ENCODE data around the gene CCL26. TPM values are rescaled to one million over a fixed set of nuclear protein-coding genes. Genes with fewer than 3 reads are reported as not detected.

CCL26 gene
- total RNA-seq, 2 experiments from 2014 or later = not detected

DNA sequence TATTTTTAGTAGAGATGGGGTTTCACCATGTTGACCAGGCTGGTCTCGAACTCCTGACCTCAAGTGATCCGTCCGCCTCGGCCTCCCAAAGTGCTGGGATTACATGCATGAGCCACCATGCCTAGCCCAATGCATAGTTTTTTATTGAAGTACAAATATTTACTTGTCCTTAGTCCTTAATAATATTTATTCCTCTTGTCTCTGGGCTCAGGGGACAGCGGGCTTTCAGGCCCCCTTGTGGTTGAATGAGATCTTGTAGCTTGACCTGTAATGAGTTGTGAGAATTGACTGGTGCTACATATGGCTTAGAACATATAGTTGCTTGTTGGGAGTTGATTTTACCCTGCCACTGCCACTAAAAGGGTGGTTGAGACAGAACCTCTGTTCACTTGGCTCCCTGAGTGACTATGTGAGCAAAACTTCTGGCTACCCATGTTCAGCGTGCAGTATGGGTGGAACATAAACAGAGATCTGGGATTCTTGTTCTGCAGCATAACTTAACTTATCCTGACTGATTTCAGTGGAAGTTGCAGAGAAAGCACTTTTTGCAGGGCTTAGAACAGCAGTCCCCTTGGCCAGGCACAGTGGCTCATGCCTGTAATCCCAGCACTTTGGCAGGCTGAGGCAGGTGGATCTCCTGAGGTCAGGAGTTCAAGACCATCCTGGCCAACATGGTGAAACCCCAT is 14.9 kb downstream of the CCL26 start:
- H3K9me3 Mint-ChIP-seq (ENCODE audit: insufficient read depth) = no peaks in the 10 kb centered on the region
- H3K36me3 Mint-ChIP-seq (ENCODE audit: low read depth) = no peaks in the 10 kb centered on the region
- ChIA-PET CTCF (no interaction called here), POLR2A (no interaction called here)
- no peak for ATAC-seq
- H3K4me3 Mint-ChIP-seq = no peak overlapping the region
- H3K27ac Mint-ChIP-seq = no peak overlapping the region
- H3K4me1 Mint-ChIP-seq (ENCODE audit: low read depth) = peaks cover under 1% of the 10 kb centered on the region
- peaks cover 3% of the 10 kb centered on the region for H3K27me3 Mint-ChIP-seq (ENCODE audit: low read depth)
- DNase-seq = peak; percentile 35

DNA sequence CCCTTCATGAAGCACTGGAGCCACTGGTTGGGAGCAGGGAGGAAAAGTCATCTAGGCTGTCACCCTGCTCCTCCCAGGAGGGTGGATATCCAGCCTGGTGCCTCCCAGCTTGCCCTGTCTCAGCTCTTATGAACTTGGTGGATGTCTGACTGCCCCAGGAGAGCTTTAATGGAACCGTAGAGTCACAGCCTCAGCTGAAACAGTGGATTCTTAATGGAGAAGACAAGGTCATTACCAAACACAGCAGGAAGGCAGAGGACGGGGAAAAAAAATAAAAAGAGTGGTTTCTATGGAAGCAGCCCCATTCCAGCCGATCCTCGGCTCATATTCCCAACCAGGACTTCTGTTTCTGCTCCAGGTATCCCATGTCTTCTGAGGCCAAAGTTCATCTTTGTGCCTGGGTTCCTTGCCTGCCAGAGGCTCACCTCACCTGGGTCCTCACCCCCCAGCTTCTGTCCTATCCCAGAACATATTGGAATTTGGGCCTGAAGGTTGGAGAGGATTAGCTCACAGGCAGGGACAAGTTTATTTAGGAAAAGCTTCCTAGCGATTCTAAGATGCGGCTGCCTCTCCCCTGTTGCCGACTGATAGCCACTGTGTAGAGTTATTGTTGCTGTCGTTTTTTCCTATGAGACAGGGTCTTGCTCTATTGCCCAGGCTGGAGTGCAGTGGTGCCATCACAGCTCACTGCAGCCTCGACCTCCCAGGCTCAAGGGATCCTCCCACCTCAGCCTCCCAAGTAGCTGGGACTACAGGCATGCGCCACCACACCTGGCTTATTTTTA is 15.6 kb downstream of the CCL26 start:
- POLR2A ChIA-PET = no interaction called here

DNA sequence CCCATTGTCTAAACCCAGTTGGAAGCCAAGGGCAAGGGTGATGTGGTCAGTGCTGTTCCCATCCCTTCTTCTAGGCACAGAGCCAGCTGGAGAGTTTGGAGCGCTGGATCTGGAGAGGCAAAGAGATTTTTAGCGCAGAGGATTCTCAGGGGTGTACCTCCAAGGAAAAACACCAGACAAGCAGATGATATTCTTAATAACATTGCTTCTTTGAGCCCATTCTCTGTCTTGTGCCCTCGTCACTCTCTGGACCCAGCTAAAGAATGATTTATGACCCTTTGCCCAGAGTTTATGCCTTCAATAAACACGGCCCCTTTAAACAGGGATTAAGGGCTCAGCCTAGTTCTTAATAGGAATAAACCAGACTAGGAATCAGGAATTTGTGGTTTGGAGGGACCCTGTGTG is 28.6 kb downstream of the CCL26 start:
- Mint-ChIP-seq H3K36me3 (ENCODE audit: low read depth) (no peaks in the 10 kb centered on the region), H3K27me3 (ENCODE audit: low read depth) (peaks cover 9% of the 10 kb centered on the region), H3K4me1 (ENCODE audit: low read depth) (peaks cover 11% of the 10 kb centered on the region), H3K27ac (no peak overlapping the region), H3K4me3 (no peak overlapping the region), H3K9me3 (ENCODE audit: insufficient read depth) (no peaks in the 10 kb centered on the region)
- POLR2A ChIA-PET = no interaction called here
- DNase-seq (no peak), ATAC-seq (no peak)
- CTCF ChIA-PET = interaction anchor here (0.6 kb wide), 1 partner anchor 277 kb away, joined by 3 read pairs; no protein-coding TSS in a partner anchor

More for the DNA sequence above, 15.6 kb downstream of the CCL26 start:
- peaks cover 3% of the 10 kb centered on the region for H3K27me3 Mint-ChIP-seq (ENCODE audit: low read depth)
- DNase-seq (no peak), ATAC-seq (no peak)
- no peaks in the 10 kb centered on the region for H3K36me3 Mint-ChIP-seq (ENCODE audit: low read depth)
- no peaks in the 10 kb centered on the region for H3K9me3 Mint-ChIP-seq (ENCODE audit: insufficient read depth)
- CTCF ChIA-PET = interaction anchor here (1.3 kb wide), 1 partner anchor 12 kb away, joined by 3 read pairs; no protein-coding TSS in a partner anchor
- H3K27ac Mint-ChIP-seq = no peak overlapping the region
- H3K4me1 Mint-ChIP-seq (ENCODE audit: low read depth) = no peaks in the 10 kb centered on the region
- no peak overlapping the region for H3K4me3 Mint-ChIP-seq

DNA sequence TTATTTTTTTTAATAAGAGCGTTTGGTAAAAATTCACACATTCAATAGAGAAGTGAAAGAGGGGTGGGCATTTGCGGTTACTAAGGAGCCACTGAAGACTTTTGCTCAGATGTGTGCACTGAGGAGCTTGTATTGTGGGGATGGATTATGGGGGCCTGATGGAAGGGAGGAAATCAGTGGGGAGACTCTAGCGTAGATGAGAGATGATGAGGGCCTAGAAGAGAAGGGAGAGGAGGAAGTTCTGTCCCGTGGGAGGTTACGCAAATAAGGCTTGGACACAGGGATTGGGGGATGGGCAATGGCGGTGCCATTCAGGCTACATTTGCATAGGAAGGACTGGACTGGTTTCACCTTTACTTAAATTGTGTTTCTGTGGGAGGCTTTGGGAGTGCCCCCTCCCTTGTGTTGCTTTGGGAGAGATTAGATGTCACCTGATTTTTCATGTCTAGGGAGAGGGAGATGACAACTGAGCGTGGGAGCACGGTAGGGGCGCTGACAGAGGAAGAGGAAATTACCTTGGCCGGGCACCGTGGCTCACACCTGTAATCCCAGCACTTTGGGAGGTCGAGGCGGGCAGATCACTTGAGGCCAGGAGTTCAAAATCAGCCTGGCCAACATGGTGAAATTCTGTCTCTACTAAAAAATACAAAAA is 31.0 kb downstream of the CCL26 start:
- ATAC-seq = no peak
- no peak overlapping the region for H3K4me3 Mint-ChIP-seq
- H3K4me1 Mint-ChIP-seq (ENCODE audit: low read depth) = peaks cover 21% of the 10 kb centered on the region
- H3K9me3 Mint-ChIP-seq (ENCODE audit: insufficient read depth) = no peaks in the 10 kb centered on the region
- ChIA-PET POLR2A (no interaction called here), CTCF (interaction anchor here (1.5 kb wide), 1 partner anchor 18 kb away, joined by 3 read pairs; no protein-coding TSS in a partner anchor)
- peaks cover 13% of the 10 kb centered on the region for H3K27me3 Mint-ChIP-seq (ENCODE audit: low read depth)
- H3K27ac Mint-ChIP-seq = no peak overlapping the region
- DNase-seq = no peak
- H3K36me3 Mint-ChIP-seq (ENCODE audit: low read depth) = no peaks in the 10 kb centered on the region

DNA sequence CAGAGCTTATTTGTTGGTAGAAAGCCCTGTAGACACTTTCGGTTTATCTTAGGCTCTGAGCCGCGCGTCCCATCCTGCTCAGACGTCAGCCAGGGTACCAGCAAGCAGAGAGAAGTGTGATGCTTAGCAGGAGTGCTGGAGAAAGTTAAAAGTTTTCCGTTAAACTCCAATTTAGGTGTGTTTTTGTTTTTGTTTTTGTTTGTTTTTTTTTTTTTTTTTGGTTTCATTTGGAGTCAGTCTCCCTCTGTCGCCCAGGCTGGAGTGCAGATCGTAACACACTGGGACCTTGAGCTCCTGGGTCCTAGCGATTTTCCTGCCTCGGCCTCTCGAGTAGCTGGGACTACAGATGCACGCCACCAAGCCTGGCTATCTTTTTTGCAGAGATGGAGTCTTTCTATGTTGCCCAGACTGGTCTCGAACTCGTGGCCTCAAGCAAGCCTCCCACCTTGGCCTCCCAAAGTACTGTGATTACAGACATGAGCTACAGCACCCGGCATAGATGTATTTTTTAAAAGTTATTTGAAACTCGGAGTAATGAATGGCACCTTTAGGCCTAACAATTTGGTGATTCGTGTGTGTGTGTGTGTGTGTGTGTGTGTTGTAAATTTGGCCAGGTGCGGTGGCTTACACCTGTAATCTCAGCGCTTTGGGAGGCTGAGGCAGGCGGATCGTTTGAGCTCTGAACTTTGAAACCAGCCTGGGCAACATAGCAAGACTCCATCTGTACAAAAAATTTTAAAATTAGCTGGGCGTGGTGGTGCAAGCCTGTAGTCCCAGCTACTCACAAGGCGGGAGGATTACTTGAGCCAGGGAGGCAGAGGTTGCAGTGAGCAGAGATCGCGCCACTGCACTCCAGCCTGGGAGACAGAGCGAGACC is 32.0 kb downstream of the CCL26 start:
- Mint-ChIP-seq H3K4me1 (ENCODE audit: low read depth) (peaks cover 21% of the 10 kb centered on the region), H3K4me3 (peak overlapping the region; percentile 91), H3K36me3 (ENCODE audit: low read depth) (no peaks in the 10 kb centered on the region), H3K27me3 (ENCODE audit: low read depth) (peaks cover 13% of the 10 kb centered on the region), H3K9me3 (ENCODE audit: insufficient read depth) (no peaks in the 10 kb centered on the region), H3K27ac (peak overlapping the region; percentile 96)
- ChIA-PET POLR2A (interaction anchor here (0.9 to 2.2 kb wide), 6 partner anchors 8 to 308 kb away, joined by 3 to 9 read pairs (median 4); partner anchors contain the start of genes MDH2 and STYXL1), CTCF (interaction anchor here (2.1 kb wide), 1 partner anchor 23 kb away, joined by 10 read pairs; no protein-coding TSS in a partner anchor)
- peak; percentile 72 for DNase-seq
- ATAC-seq = no peak

DNA sequence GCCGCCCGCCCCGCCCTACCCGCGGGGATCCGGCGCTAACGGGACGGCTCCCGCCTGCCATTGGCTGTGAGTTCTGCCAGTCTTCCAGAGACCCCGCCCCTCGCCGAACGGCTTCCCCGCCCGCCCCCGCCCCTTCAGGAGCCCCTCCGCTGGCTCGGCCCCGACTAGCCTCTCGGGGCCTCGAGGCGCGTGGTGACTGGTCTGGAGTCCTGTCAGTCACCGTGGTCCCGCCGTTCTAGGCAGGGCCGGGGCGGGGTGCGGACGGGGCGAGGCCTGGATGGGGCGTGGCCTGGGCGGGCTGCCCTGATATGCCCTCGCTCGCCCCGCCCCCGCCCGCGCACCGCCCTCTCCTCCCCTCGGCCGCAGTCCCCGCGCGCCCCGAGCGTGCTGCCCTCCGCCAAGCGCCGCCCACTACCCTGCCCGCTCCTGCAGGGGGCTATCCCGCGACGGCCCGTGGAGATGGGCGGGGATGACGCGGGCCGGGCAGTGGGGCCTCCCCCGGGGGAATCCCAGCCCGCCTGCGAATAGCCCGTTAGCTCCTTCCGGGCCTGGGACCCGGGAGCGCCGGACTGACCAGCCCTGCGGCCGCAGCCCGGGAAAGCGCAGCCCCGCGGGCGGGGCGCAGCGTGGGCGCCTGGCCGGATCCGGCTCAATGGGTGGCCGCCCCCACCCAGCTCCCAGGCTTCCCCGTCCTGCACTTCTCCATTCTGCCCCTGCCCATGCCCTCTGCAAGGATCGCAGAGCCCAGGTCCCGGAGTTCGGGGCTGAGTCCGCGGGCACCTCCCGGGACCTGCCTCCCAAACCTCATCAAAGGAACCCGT is 32.8 kb downstream of the CCL26 start:
- Mint-ChIP-seq H3K4me3 (peak overlapping the region; percentile 91), H3K27me3 (ENCODE audit: low read depth) (peaks cover 13% of the 10 kb centered on the region), H3K36me3 (ENCODE audit: low read depth) (no peaks in the 10 kb centered on the region), H3K4me1 (ENCODE audit: low read depth) (peaks cover 21% of the 10 kb centered on the region), H3K9me3 (ENCODE audit: insufficient read depth) (no peaks in the 10 kb centered on the region), H3K27ac (peak overlapping the region; percentile 96)
- POLR2A ChIA-PET = interaction anchor here (0.9 to 2.2 kb wide), 6 partner anchors 9 to 309 kb away, joined by 3 to 9 read pairs (median 4); partner anchors contain the start of genes MDH2 and STYXL1
- DNase-seq = peak; percentile 99
- peak; percentile 98 for ATAC-seq
- CTCF ChIA-PET = interaction anchor here (2.1 kb wide), 1 partner anchor 24 kb away, joined by 10 read pairs; no protein-coding TSS in a partner anchor

DNA sequence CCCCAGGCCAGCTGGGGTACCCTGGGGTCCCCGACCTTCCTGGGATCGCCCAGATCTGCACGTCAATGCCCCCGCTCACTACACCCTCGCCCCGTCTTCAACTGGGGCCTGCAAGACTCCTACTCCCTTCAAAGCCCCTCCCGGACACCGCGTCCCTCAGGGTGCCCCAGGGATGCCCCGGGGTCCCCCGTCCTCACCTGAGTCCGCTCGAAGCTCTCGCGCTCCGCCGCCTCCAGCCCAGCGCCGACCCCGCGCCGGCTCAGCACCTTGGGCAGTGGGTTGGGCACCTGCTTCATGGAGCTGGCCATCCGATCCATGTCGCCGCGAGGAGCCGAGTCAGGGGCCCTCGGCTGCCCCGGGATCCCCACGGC is 33.4 kb downstream of the CCL26 start, which contains the start of gene HIP1:
HIP1 (minus strand) TSS at position 338 of the 371 bp plus-strand sequence; CDS start at position 317, 21 bp downstream.
- peak within 1 kb of the TSS; percentile 91 for H3K4me3 Mint-ChIP-seq
- peaks cover 13% of the 10 kb centered on the region for H3K27me3 Mint-ChIP-seq (ENCODE audit: low read depth)
- CTCF ChIA-PET = interaction anchor here (2.1 kb wide), 1 partner anchor 24 kb away, joined by 10 read pairs; no protein-coding TSS in a partner anchor
- peaks cover 21% of the 10 kb centered on the region for H3K4me1 Mint-ChIP-seq (ENCODE audit: low read depth)
- DNase-seq (no peak), ATAC-seq (no peak)
- H3K27ac Mint-ChIP-seq = peak within 1 kb of the TSS; percentile 96
- H3K36me3 Mint-ChIP-seq (ENCODE audit: low read depth) = no peaks in the 10 kb centered on the region
- H3K9me3 Mint-ChIP-seq (ENCODE audit: insufficient read depth) = no peaks in the 10 kb centered on the region
- POLR2A ChIA-PET = interaction anchor here (1.2 to 2.2 kb wide), 3 partner anchors 9 to 310 kb away, joined by 5 to 9 read pairs (median 5); partner anchors contain the start of genes MDH2 and STYXL1

DNA sequence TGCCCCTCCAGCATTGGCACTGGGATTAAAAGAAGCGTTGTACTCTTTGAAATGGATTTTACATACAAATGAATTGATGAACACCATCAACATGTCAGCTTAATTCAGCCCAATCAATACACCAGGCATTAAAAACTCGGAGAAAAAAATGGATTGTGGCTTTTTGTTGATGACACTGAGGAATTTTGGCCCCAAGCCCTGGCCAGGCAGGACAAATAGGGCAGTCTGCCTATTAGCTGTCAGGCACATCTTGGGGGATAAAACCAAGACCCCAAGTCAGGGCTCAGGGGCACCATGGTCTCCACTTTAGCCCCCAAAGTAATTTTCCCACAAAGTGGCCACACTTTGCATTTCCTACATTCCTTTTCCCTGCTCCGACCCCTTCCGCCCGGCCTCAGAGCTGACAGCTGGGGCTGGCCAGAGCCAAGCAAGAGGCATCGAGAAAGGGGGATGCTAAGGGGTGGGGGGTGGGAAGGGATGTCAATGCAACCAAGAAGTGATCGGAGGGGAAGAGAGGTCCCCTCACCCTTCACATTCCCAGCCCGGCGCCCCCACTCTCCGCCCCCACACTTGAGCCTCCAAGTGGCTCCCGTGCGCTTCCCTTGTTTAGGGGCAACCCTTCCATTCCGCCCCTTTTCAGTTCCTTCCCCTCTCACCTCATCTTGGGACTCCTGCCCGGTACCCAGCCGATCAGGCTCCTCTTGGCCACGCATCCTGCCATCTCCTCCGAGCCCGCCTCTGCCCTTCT is 34.0 kb downstream of the CCL26 start:
- ChIA-PET CTCF (no interaction called here), POLR2A (interaction anchor here (0.6 to 2.2 kb wide), 2 partner anchors 9 to 17 kb away, joined by 5 to 6 read pairs; no protein-coding TSS in a partner anchor)
- peak overlapping the region; percentile 91 for H3K4me3 Mint-ChIP-seq
- DNase-seq = no peak
- H3K27me3 Mint-ChIP-seq (ENCODE audit: low read depth) = peaks cover 11% of the 10 kb centered on the region
- H3K9me3 Mint-ChIP-seq (ENCODE audit: insufficient read depth) = no peaks in the 10 kb centered on the region
- H3K36me3 Mint-ChIP-seq (ENCODE audit: low read depth) = no peaks in the 10 kb centered on the region
- peaks cover 21% of the 10 kb centered on the region for H3K4me1 Mint-ChIP-seq (ENCODE audit: low read depth)
- peak overlapping the region; percentile 81 for H3K27ac Mint-ChIP-seq
- no peak for ATAC-seq

DNA sequence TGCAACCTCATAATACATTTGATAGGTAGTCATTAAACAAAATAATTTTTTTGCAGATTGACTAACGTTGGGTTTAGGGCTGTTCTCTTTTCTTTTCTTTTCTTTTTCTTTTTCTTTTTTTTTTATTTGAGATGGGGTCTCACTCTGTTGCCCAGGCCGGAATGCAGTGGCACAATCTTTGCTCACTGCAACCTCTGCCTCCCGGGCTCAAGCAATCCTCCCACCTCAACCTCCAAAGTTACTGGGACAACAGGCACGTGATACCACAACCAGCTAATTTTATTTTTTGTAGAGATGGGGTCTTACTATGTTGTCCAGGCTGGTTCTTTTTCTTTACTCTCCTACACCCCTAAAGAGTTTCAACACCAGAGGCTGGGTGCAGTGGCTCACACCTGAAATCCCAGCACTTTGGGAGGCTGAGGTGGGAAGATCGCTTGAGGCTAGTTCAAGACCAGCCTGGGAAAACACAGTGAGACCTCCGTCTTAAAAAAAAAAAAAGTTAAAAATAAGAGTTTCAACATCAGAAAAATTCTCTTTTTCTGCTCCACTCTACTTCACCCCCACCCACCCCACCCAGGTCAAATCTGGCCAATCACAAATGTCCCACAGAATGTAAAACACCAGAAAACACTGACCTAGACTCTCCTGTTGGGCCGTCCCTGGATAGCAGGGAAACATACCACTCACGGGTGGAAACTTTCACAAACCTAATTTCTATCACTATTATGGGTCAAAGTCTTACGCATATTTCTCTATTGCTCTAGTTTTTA is 36.2 kb downstream of the CCL26 start:
- no peak overlapping the region for H3K27ac Mint-ChIP-seq
- no peaks in the 10 kb centered on the region for H3K36me3 Mint-ChIP-seq (ENCODE audit: low read depth)
- POLR2A ChIA-PET = no interaction called here
- H3K4me3 Mint-ChIP-seq = no peak overlapping the region
- CTCF ChIA-PET = no interaction called here
- no peaks in the 10 kb centered on the region for H3K9me3 Mint-ChIP-seq (ENCODE audit: insufficient read depth)
- H3K4me1 Mint-ChIP-seq (ENCODE audit: low read depth) = peaks cover 24% of the 10 kb centered on the region
- H3K27me3 Mint-ChIP-seq (ENCODE audit: low read depth) = peaks cover 7% of the 10 kb centered on the region
- no peak for DNase-seq
- no peak for ATAC-seq
